NT2/D1 (cell line): ENCODE results near the gene HK1.

ENCODE experiments used
- SUZ12 ChIP-seq: IDR thresholded peaks from 2 replicates; pipeline ENCODE4 v1.6.1; 2011; ENCODE audit not compliant: insufficient read length, insufficient read depth; ENCODE audit errors: extremely low read depth
- YY1 ChIP-seq: IDR thresholded peaks from 2 replicates; pipeline ENCODE4 v1.6.1; 2011; ENCODE audit not compliant: insufficient read length, insufficient read depth
- ZNF274 ChIP-seq: IDR thresholded peaks from 2 replicates; pipeline ENCODE4 v1.6.1; 2011; ENCODE audit warnings: mild to moderate bottlenecking, low read depth, low read length

DNA sequence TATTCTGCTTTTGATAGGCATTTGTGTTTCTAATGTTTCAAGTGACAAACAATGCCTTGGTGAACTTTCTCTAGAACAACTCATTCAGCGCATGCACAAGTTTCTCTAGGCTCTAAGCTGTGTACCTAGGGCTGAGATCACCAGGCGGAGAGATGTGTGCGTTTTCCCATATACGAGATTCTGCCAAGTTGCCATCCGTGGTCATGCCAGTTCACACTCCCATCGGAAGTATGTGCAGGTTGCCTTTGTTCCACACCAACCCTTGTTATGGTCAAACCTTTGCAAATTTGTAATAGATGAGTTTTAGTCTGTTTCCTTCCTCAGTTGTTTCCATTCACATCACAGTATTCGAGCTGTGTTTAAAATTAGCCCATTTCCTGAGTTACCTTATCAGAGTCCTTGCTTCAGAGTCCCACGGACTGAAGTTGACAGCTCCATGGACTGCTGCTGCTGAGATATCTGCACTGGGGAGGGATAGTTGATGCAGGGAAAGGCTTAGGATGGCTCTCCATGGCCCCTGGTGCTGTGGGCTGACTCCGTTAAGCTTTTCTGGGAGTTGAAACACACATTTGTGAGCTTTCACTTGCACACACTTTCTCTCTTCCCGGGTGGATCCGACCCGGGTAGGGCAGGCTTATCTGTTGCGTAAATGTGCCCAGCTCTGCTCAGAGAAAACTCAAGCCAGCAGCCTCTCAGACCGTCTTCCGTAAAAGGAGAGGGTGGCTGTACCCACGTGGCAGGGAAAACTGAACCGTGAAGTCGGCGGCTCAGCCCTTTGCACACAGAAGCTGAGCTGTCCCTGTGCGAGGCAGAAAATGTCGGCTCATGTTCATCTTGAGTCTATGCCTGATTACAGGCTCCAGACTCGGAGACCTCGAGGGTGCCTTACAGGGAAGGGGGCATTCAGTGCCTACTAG, 49.4 kb downstream of the HK1 start:
- TF ChIP-seq YY1: no peak
- TF ChIP-seq SUZ12: no peak
- no peak for TF ChIP-seq ZNF274
